GM15510 (cell line): ENCODE measurements around the gene CEP192.

Experiments used
- POLR2A ChIP-seq: IDR thresholded peaks from 3 replicates; pipeline ENCODE4 v1.6.1; 2011; ENCODE audit warnings: borderline replicate concordance; ENCODE audit not compliant: insufficient read length; ENCODE audit errors: extremely low read depth

Gene CEP192

GRCh38 chr18:13039806-13040205, 48.6 kb downstream of the CEP192 start:
- no peak for TF ChIP-seq POLR2A

- TF ChIP-seq POLR2A = no peak
Observed at GRCh38 chr18:13043066-13043465, 51.9 kb downstream of the CEP192 start.

GRCh38 chr18:13048061-13048595, 57.0 kb downstream of the CEP192 start:
- no peak for TF ChIP-seq POLR2A

GRCh38 chr18:13051159-13051558, 60.0 kb downstream of the CEP192 start:
- TF ChIP-seq POLR2A = no peak

GRCh38 chr18:13051950-13052349, 60.8 kb downstream of the CEP192 start:
- TF ChIP-seq POLR2A = no peak

GRCh38 chr18:13054336-13054735, 63.2 kb downstream of the CEP192 start:
- no peak for TF ChIP-seq POLR2A

GRCh38 chr18:13061630-13062189, 70.5 kb downstream of the CEP192 start:
- TF ChIP-seq POLR2A = no peak

GRCh38 chr18:13067124-13067523, 76.0 kb downstream of the CEP192 start:
- no peak for TF ChIP-seq POLR2A

- TF ChIP-seq POLR2A = no peak
Observed at GRCh38 chr18:13067966-13068365, 76.8 kb downstream of the CEP192 start.

GRCh38 chr18:13070460-13070859, 79.3 kb downstream of the CEP192 start:
- no peak for TF ChIP-seq POLR2A

- TF ChIP-seq POLR2A = no peak
Observed at GRCh38 chr18:13076886-13077285, 85.7 kb downstream of the CEP192 start.

GRCh38 chr18:13077473-13077872, 86.3 kb downstream of the CEP192 start:
- TF ChIP-seq POLR2A = no peak

- no peak for TF ChIP-seq POLR2A
Observed at GRCh38 chr18:13086906-13087305, 95.7 kb downstream of the CEP192 start.

- no peak for TF ChIP-seq POLR2A
Observed at GRCh38 chr18:13095466-13095865, 104.3 kb downstream of the CEP192 start.

GRCh38 chr18:13096232-13096631, 105.1 kb downstream of the CEP192 start:
- TF ChIP-seq POLR2A = no peak

- no peak for TF ChIP-seq POLR2A
Observed at GRCh38 chr18:13096719-13097118, 105.6 kb downstream of the CEP192 start.

- no peak for TF ChIP-seq POLR2A
Observed at GRCh38 chr18:13099113-13099512, 108.0 kb downstream of the CEP192 start.
